HG03045 (cell line): Measurements from ENCODE around the gene GSTK1.
A peak's percentile ranks its signal among the peaks of the same experiment; 100 is the strongest.
"Not testable (repeated sequence)": the region's sequence is repeated elsewhere in the genome, so short reads cannot be mapped to it uniquely, and the experiment has no call there.

Experiments used
- ATAC-seq: cut with Tn5 transposase; IDR thresholded peaks from one replicate; pipeline ENCODE4 v1.9.1; 2021; ENCODE audit warnings: mild to moderate bottlenecking, moderate library complexity; ENCODE audit not compliant: unreplicated experiment

Gene GSTK1

DNA sequence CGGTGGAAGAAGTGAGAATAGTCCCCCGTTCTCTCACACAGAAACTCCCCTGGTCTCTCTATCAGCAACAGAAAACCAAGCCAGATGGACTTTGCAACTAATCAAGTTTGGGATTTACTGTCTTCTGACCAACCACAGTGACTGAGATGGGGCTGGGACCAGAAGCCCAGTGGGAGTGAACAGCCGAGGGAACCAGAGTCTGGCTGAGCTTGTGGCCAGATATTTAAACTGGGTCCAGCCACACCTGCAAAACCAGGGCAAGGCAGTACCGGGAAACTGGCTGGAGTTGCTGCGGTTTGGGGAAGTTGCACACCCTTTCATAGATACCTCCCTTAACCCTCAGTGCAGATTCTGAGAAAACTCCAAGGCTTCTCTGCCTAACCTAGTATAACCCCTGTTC lies 6.0 kb downstream of the GSTK1 start:
- no peak for ATAC-seq

GRCh38 chr7:143271240-143271639 lies 8.0 kb downstream of the GSTK1 start:
- ATAC-seq = no peak

- no peak for ATAC-seq
Measured at GRCh38 chr7:143272871-143273270, 9.6 kb downstream of the GSTK1 start.

GRCh38 chr7:143279186-143280098 lies 16.2 kb downstream of the GSTK1 start:
- ATAC-seq = no peak

- no peak for ATAC-seq
Measured at GRCh38 chr7:143280160-143280559, 16.9 kb downstream of the GSTK1 start.

GRCh38 chr7:143280566-143280965 lies 17.3 kb downstream of the GSTK1 start:
- ATAC-seq = no peak

GRCh38 chr7:143281529-143281928 lies 18.3 kb downstream of the GSTK1 start:
- ATAC-seq = no peak

GRCh38 chr7:143282124-143282523 lies 18.9 kb downstream of the GSTK1 start:
- ATAC-seq = no peak

GRCh38 chr7:143283381-143283780 lies 20.1 kb downstream of the GSTK1 start:
- no peak for ATAC-seq

DNA sequence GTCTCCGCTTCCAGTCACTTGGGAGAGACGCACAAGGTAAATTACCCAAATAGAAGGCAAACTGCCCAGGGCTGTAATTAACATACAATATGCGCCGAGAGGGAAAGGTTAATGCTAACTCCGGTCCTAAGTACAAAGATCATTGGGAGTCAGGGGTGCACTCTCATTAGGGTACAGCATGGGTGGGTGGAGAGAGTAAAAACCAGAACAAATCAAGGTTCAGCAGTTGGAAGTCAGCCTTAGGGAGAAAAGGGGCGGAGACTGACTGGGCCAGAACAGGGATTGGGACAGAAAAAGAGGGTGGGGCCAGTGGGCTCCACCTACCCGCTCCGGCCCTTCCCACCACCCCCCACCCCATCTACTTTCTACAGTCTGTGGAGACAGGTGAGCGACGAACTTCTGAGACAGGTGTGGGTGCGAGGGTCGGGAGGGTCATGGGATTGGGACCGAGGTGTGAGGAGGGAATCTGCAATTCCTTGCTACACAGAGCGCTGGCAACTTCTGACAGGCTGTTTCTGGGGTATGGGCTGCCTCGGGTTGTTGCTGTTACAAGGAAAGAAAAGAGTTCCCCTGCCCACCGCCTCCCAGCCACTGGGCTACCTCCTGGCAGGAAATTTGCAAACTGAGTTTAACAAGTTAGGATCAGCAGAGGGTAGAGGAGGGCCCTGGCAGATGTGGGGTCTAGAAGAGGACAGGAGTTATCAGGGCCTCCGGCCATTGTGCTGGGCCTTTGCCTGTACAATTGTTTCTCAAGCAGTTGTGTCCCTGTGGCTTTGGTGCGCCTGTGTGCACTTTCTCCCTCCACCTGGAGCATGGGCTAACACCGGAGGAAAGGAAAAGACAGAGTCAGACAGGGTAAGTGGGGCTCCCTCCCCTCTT lies 21.6 kb downstream of the GSTK1 start, which contains the start of gene TMEM139:
TSS of gene TMEM139 (plus strand) at position 368 of the 879 bp plus-strand sequence. CDS start 1,000 bp downstream, outside the sequence.
- ATAC-seq = no peak

GRCh38 chr7:143285470-143285778 lies 22.2 kb downstream of the GSTK1 start:
- no peak for ATAC-seq

GRCh38 chr7:143285806-143286521 lies 22.7 kb downstream of the GSTK1 start:
- no peak for ATAC-seq

- ATAC-seq = no peak
Measured at GRCh38 chr7:143286522-143286890, 23.3 kb downstream of the GSTK1 start.

DNA sequence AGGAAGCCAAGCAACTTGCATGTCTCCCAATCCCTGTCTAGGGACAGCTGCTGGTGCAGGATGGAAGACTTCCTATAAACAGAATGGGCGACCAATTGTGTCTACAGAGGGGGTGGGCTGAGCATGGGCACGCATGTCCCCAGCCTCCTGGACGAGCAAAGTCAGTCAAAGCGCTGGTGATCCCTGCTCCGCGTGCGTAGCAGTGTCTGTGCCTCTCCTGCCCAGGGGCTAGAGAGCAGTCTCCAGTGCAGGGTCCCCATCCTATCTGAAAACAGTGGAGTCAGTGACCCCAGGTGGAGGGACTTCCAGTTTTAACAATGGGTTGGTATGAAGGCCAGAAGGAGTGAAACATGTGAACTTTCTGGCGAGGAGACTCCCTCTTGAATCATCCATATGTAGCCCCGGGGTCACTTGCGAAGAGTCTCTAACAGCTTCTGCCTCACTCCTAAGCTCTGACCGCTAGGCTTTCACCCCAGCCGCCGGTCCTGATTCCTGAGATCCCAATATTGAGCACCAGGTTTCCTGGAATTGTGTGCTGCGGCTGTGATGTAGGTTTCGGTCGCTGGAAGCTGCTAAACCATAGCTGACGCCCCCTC lies 24.2 kb downstream of the GSTK1 start:
- no peak for ATAC-seq

GRCh38 chr7:143287935-143288826 lies 24.9 kb downstream of the GSTK1 start, which contains the start of gene CASP2:
Gene CASP2, plus strand, starts transcription at chr7:143288351. Its CDS starts 105 bp downstream, at chr7:143288456.
- ATAC-seq = peak; percentile 92

DNA sequence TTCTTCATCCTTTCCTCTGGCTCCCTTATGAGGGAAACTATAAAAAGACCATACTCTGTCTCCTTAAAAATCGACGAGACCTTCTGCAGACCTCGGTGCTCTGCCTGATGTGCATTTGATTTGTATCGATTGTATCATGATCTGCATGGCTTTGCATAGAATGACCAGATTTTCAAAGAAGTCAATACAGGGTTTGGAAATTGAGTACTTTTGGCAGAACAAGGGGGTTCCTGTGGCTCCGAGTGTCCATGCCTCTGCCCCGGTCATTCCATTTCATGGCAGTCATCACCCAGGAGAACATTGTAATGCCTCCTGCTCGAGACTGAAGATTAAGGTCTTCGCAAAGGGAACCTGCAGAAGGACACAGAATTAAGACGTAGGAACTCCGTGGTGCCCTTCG lies 25.6 kb downstream of the GSTK1 start:
- no peak for ATAC-seq

DNA sequence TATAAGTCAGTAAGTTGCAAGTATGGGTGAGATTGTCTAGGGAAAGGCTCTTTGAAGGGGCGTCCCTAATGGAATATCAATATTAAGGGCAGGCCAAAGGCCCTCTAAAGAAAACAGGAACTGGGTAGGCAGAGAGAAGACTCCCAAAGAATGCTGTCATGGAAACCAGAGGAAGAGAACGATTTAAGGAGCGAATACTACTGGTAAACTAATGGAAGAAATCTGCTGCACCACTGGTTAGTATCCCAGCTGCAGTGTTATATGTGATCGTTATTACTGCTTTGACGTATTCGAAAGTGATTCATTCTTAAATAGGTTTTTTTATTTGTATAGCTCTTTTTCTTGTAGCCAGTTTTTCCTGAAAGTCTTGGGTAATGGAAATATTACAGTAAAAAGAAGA lies 26.2 kb downstream of the GSTK1 start:
- ATAC-seq = no peak

DNA sequence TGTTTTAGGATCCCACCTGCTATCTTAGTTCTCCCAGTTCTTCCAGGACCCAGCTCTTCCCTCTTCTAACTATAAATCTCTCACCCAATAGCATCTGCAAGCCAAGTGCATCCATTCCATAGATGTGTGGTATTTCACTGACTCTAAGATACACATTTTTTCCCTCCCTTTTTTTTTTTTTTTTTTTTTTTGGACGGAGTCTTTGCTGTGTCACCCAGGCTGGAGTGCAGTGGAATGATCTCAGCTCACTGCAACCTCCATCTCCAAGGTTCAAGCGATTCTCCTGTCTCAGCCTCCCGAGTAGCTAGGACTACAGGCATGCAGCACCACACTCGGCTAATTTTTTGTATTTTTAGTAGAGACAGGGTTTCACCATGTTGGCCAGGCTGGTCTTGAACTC lies 26.6 kb downstream of the GSTK1 start:
- ATAC-seq = not testable (repeated sequence)

DNA sequence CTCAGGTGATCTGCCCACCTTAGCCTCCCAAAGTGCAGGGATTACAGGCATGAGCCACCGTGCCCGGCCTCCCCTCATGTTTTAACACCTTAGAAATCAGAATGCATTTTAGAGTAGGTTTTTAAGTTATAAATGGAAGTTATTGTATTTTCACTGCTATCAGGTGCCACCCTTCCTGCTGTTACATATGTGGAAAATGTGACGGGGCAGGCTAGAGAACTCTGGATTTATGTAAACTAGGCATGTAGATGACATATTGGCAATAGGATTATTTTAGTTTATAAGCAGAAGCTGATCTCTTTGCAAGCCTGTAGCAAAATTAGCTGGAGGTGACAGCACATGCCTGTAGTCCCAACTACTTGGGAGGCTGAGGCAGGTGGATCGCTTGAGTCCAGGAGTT lies 27.1 kb downstream of the GSTK1 start:
- ATAC-seq = no peak

DNA sequence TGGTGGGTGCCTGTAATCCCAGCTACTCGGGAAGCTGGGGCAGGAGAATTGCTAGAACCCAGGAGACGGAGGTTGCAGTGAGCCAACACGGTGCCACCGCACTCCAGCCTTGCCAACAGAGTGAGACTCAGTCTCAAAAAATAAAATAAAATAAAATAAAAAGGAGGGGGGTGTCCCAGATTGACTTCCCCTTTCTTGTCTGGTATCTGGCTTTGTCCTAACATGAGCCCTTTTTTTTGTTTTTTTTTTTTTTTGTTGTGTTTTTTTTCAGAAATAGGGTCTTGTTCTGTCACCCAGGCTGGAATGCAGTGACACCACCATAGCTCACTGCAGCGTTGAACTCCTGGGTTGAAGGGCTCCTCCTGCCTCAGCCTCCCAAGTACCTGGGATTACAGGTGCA lies 29.6 kb downstream of the GSTK1 start:
- ATAC-seq = no peak
